Measurements from ENCODE around the gene FBLN1.

GRCh38 chr22:45505991-45506747 lies 3.5 kb downstream of the FBLN1 start:
- TF ChIP-seq POLR2AphosphoS5 (IDR thresholded peaks at IDR 0.05; ENCODE audit: low read depth, low read length) (no peak), POLR2A (IDR thresholded peaks at IDR 0.05; ENCODE audit: low read depth, low read length) (no peak), TAF1 (IDR thresholded peaks at IDR 0.05; ENCODE audit: low read depth, low read length) (no peak)

Measured in GM12891 (cell line).